Chondrocyte (in vitro differentiated cells): ENCODE data around the gene BLM. TPM values are rescaled to one million over a fixed set of nuclear protein-coding genes. Genes with fewer than 3 reads are reported as not detected.
"Not testable (repeated sequence)": the region's sequence is repeated elsewhere in the genome, so short reads cannot be mapped to it uniquely, and the experiment has no call there.

Source experiments
- DNase-seq: peaks from one replicate; pipeline ENCODE4 v3.0.0; 2021; ENCODE audit warnings: mixed read lengths, low spot score
- H3K27ac Mint-ChIP-seq: one replicate; pipeline ENCODE4 v1.8.0; 2021; ENCODE audit warnings: mild to moderate bottlenecking, moderate library complexity, mixed read lengths; ENCODE audit not compliant: unreplicated experiment
- H3K27me3 Mint-ChIP-seq: 2 replicates; pipeline ENCODE4 v1.8.0; 2021; ENCODE audit warnings: low read depth, mixed read lengths
- H3K36me3 Mint-ChIP-seq: 2 replicates; pipeline ENCODE4 v1.8.0; 2021; ENCODE audit warnings: low read depth, mixed read lengths
- H3K4me1 Mint-ChIP-seq: 2 replicates; pipeline ENCODE4 v1.8.0; 2021; ENCODE audit warnings: low read depth, mild to moderate bottlenecking, mixed read lengths
- H3K4me3 Mint-ChIP-seq: one replicate; pipeline ENCODE4 v1.8.0; 2021; ENCODE audit warnings: mild to moderate bottlenecking, moderate library complexity, mixed read lengths; ENCODE audit not compliant: unreplicated experiment
- H3K9me3 Mint-ChIP-seq: 2 replicates; pipeline ENCODE4 v1.8.0; 2021; ENCODE audit warnings: low read depth, mixed read lengths
- CTCF ChIP-seq: fragments of 200-600 bp; sonication (generic); IDR thresholded peaks from 2 replicates; pipeline ENCODE4 v1.5.0; 2021; ENCODE audit warnings: antibody characterized with exemption, mild to moderate bottlenecking, moderate library complexity
- total RNA-seq: library from RNA; stranded (reverse); gene quantifications from 3 replicates; pipeline ENCODE4 v1.2.1, GENCODE V29; 2021

Gene BLM
- total RNA-seq, 1 donor from 2014 or later: 3.5 TPM

- Mint-ChIP-seq H3K27me3 (peaks cover 4% of the 10 kb centered on the region), H3K36me3 (no peaks in the 10 kb centered on the region), H3K4me3 (no peak overlapping the region), H3K4me1 (peaks cover 3% of the 10 kb centered on the region), H3K9me3 (no peaks in the 10 kb centered on the region), H3K27ac (no peak overlapping the region)
- DNase-seq: no peak
- no peak for TF ChIP-seq CTCF
Observed at GRCh38 chr15:90819390-90819789, 102.2 kb downstream of the BLM start.

GRCh38 chr15:90819850-90820249, 102.7 kb downstream of the BLM start:
- Mint-ChIP-seq H3K27ac (no peak overlapping the region), H3K9me3 (no peaks in the 10 kb centered on the region), H3K36me3 (no peaks in the 10 kb centered on the region), H3K27me3 (peaks cover 5% of the 10 kb centered on the region), H3K4me1 (no peaks in the 10 kb centered on the region), H3K4me3 (no peak overlapping the region)
- no peak for TF ChIP-seq CTCF
- DNase-seq: no peak

GRCh38 chr15:90820481-90820880, 103.3 kb downstream of the BLM start:
- no peak for DNase-seq
- H3K4me3 Mint-ChIP-seq: no peak overlapping the region
- H3K36me3 Mint-ChIP-seq: no peaks in the 10 kb centered on the region
- H3K27me3 Mint-ChIP-seq: peaks cover 6% of the 10 kb centered on the region
- TF ChIP-seq CTCF: no peak
- no peak overlapping the region for H3K27ac Mint-ChIP-seq
- H3K9me3 Mint-ChIP-seq: no peaks in the 10 kb centered on the region
- no peaks in the 10 kb centered on the region for H3K4me1 Mint-ChIP-seq

GRCh38 chr15:90822204-90822955, 105.2 kb downstream of the BLM start:
- DNase-seq: no peak
- peaks cover 6% of the 10 kb centered on the region for H3K27me3 Mint-ChIP-seq
- H3K27ac Mint-ChIP-seq: no peak overlapping the region
- no peak for TF ChIP-seq CTCF
- H3K4me1 Mint-ChIP-seq: no peaks in the 10 kb centered on the region
- no peak overlapping the region for H3K4me3 Mint-ChIP-seq
- H3K36me3 Mint-ChIP-seq: no peaks in the 10 kb centered on the region
- no peaks in the 10 kb centered on the region for H3K9me3 Mint-ChIP-seq

- Mint-ChIP-seq H3K27me3 (peaks cover 6% of the 10 kb centered on the region), H3K9me3 (no peaks in the 10 kb centered on the region), H3K4me1 (no peaks in the 10 kb centered on the region), H3K36me3 (no peaks in the 10 kb centered on the region), H3K27ac (no peak overlapping the region), H3K4me3 (no peak overlapping the region)
- no peak for TF ChIP-seq CTCF
- no peak for DNase-seq
Observed at GRCh38 chr15:90823455-90823974, 106.4 kb downstream of the BLM start.

- not testable (repeated sequence) for H3K4me3 Mint-ChIP-seq, H3K36me3 Mint-ChIP-seq, H3K4me1 Mint-ChIP-seq, H3K9me3 Mint-ChIP-seq, H3K27me3 Mint-ChIP-seq, H3K27ac Mint-ChIP-seq, DNase-seq
Observed at GRCh38 chr15:90825115-90825899, 108.2 kb downstream of the BLM start.

- not testable (repeated sequence) for H3K4me3 Mint-ChIP-seq, H3K27me3 Mint-ChIP-seq, H3K9me3 Mint-ChIP-seq, DNase-seq, H3K36me3 Mint-ChIP-seq, H3K27ac Mint-ChIP-seq, H3K4me1 Mint-ChIP-seq
Observed at GRCh38 chr15:90826206-90826885, 109.2 kb downstream of the BLM start.
